HepG2 (cell line): ENCODE results near the gene APBB1. TPM values are rescaled to one million over a fixed set of nuclear protein-coding genes. Genes with fewer than 3 reads are reported as not detected.

Source experiments
- ATAC-seq: fragments of 200-7000 bp; cut with Tn5 transposase; 3 replicates; pipeline ENCODE4 v1.9.1; 2020; ENCODE audit warnings: mild to moderate bottlenecking, moderate library complexity
- BruUV-seq: library from RNA; stranded (reverse); fragments of 400-500 nt; replicated peaks from 2 replicates; lab custom pipeline; 2021; lab: Mats Ljungman, UMichigan
- CTCF ChIA-PET: fragments of 300-600 bp; formaldehyde crosslinking; extraction: SDS; loops from one replicate; lab custom pipeline; 2021; ENCODE audit warnings: low total read pairs, inconsistent platforms, low intra/inter-chr PET ratio; lab: Yijun Ruan, JAX
- POLR2A ChIA-PET: fragments of 350-600 bp; sonication (Branson Sonifier 250); formaldehyde crosslinking; loops from one replicate; lab custom pipeline; 2020; ENCODE audit warnings: antibody characterized with exemption, inconsistent platforms; lab: Yijun Ruan, JAX
- DNase-seq: peaks from one replicate; pipeline ENCODE4 v3.0.0-alpha.2; 2015; ENCODE audit warnings: low spot score
- FAIRE-seq: peaks from 3 replicates; lab custom pipeline; 2011; peaks lifted over from hg19 to GRCh38; lab: Jason Lieb, UNC
- H2AFZ ChIP-seq: one replicate; pipeline ENCODE4 v1.6.1; 2011; ENCODE audit warnings: low read length, inconsistent platforms
- H3K27ac ChIP-seq: fragments of 300-600 bp; 3 replicates; pipeline ENCODE4 v1.8.0; 2011; ENCODE audit warnings: mixed run types, mild to moderate bottlenecking, mixed read lengths, low read length, inconsistent platforms; ENCODE audit not compliant: insufficient read depth; ENCODE audit errors: extremely low read length
- H3K27me3 ChIP-seq, 2 experiments: fragments of 200-600 bp in 1 of 2; 2 replicates in 1 of 2; 3 replicates in 1 of 2; pipeline versions ENCODE4 v1.6.0 to v1.8.0; 2011; ENCODE audit warnings: low read length in 2 of 2, mild to moderate bottlenecking in 2 of 2, moderate library complexity in 2 of 2, inconsistent platforms in 1 of 2; ENCODE audit not compliant: insufficient read depth in 2 of 2, control insufficient read depth in 1 of 2
- H3K36me3 ChIP-seq, 2 experiments: fragments of 200-600 bp in 1 of 2; replicated peaks in 1 of 2; 2 replicates in 1 of 2; 3 replicates in 1 of 2; pipeline versions ENCODE4 v1.5.1 to v1.8.0; 2011; ENCODE audit warnings: low read length in 2 of 2, inconsistent platforms in 1 of 2; ENCODE audit not compliant: insufficient read depth in 2 of 2, control insufficient read depth in 1 of 2
- H3K4me1 ChIP-seq: 2 replicates; pipeline ENCODE4 v1.5.1; 2012; ENCODE audit warnings: low read length, inconsistent platforms; ENCODE audit not compliant: insufficient read depth
- H3K4me2 ChIP-seq: 2 replicates; pipeline ENCODE4 v1.6.0; 2011; ENCODE audit warnings: low read depth, low read length, inconsistent platforms
- H3K4me3 ChIP-seq, 3 experiments: fragments of 200-600 bp in 1 of 3; sonication (generic), shearing (Covaris generic) in 1 of 3; replicated peaks in 1 of 3; 2 replicates each; pipeline ENCODE4 v1.5.1; 2011 to 2016; ENCODE audit warnings: low read length in 3 of 3, inconsistent platforms in 2 of 3, low read depth in 2 of 3, mild to moderate bottlenecking in 2 of 3, control low read depth in 1 of 3, mixed read lengths in 1 of 3; ENCODE audit not compliant: insufficient read depth in 1 of 3
- H3K79me2 ChIP-seq: one replicate; pipeline ENCODE4 v1.6.1; 2011; ENCODE audit warnings: low read length, inconsistent platforms; ENCODE audit not compliant: insufficient read depth
- H3K9ac ChIP-seq: 2 replicates; pipeline ENCODE4 v1.6.0; 2011; ENCODE audit warnings: mild to moderate bottlenecking, low read depth, low read length, inconsistent platforms; ENCODE audit not compliant: insufficient read depth
- H3K9me3 ChIP-seq: 2 replicates; pipeline ENCODE4 v1.5.1; 2012; ENCODE audit warnings: mild to moderate bottlenecking, low read length
- H4K20me1 ChIP-seq: 2 replicates; pipeline ENCODE4 v1.6.0; 2011; ENCODE audit warnings: inconsistent platforms, mild to moderate bottlenecking, low read length, moderate library complexity; ENCODE audit not compliant: insufficient read depth
- CCDC6 ChIP-seq: sonication (generic); formaldehyde crosslinking; IDR thresholded peaks from 2 replicates; pipeline ENCODE4 v1.8.1; 2022; ENCODE audit warnings: mild to moderate bottlenecking, missing genetic modification reagents, moderate library complexity
- CENPT ChIP-seq: sonication (generic); formaldehyde crosslinking; IDR thresholded peaks from 2 replicates; pipeline ENCODE4 v1.8.0; 2022; ENCODE audit warnings: low read depth, mild to moderate bottlenecking, moderate library complexity, missing genetic modification reagents
- DNMT1 ChIP-seq: sonication (generic); formaldehyde crosslinking; IDR thresholded peaks from 2 replicates; pipeline ENCODE4 v1.5.1; 2020; ENCODE audit warnings: mild to moderate bottlenecking, missing genetic modification reagents
- HMG20B ChIP-seq: conservative IDR thresholded peaks from 2 replicates; pipeline ENCODE4 v1.6.1; 2016; ENCODE audit warnings: missing genetic modification reagents, missing compliant biosample characterization
- MTF1 ChIP-seq: sonication (generic); formaldehyde crosslinking; IDR thresholded peaks from 2 replicates; pipeline ENCODE4 v1.5.0; 2020; ENCODE audit warnings: missing genetic modification reagents
- SP2 ChIP-seq: sonication (generic); formaldehyde crosslinking; IDR thresholded peaks from 2 replicates; pipeline ENCODE4 v1.5.1; 2020; ENCODE audit warnings: mild to moderate bottlenecking, missing genetic modification reagents
- SYNCRIP ChIP-seq: fragments of 200-400 bp; formaldehyde crosslinking; IDR thresholded peaks from 2 replicates; pipeline ENCODE4 v1.6.1; 2018; ENCODE audit warnings: mild to moderate bottlenecking, low read depth, low read length; ENCODE audit not compliant: insufficient read depth
- TSC22D2 ChIP-seq: sonication (generic); formaldehyde crosslinking; IDR thresholded peaks from 2 replicates; pipeline ENCODE4 v1.5.1; 2020; ENCODE audit warnings: missing genetic modification reagents, mild to moderate bottlenecking, borderline replicate concordance
- ZBTB3 ChIP-seq: sonication (generic); formaldehyde crosslinking; IDR thresholded peaks from 2 replicates; pipeline ENCODE4 v1.4.0; 2020; ENCODE audit warnings: low read depth, mild to moderate bottlenecking, moderate library complexity, missing genetic modification reagents, borderline replicate concordance
- ZNF282 ChIP-seq: fragments of 450-650 bp; IDR thresholded peaks from 2 replicates; pipeline ENCODE4 v1.6.1; 2018; ENCODE audit not compliant: partially characterized antibody
- ZNF382 ChIP-seq: sonication (generic); formaldehyde crosslinking; IDR thresholded peaks from 2 replicates; pipeline ENCODE4 v1.5.0; 2020; ENCODE audit warnings: missing genetic modification reagents, mild to moderate bottlenecking, borderline replicate concordance
- ZNF383 ChIP-seq: sonication (generic); formaldehyde crosslinking; IDR thresholded peaks from 2 replicates; pipeline ENCODE4 v1.4.0; 2020; ENCODE audit warnings: missing genetic modification reagents, mild to moderate bottlenecking, borderline replicate concordance
- ZNF775 ChIP-seq: sonication (generic); formaldehyde crosslinking; IDR thresholded peaks from 2 replicates; pipeline ENCODE4 v1.4.0; 2020; ENCODE audit warnings: missing genetic modification reagents, mild to moderate bottlenecking, moderate library complexity, borderline replicate concordance
- WGBS: methylation state at CpG from one replicate; pipeline ENCODE4 v1.1.6; 2017; ENCODE audit warnings: low lambda C conversion rate; 5-methylcytosine and 5-hydroxymethylcytosine counted together
- in situ Hi-C: cut with HindIII; loops from 2 replicates; pipeline ENCODE4 v1.10.0; 2017; ENCODE audit warnings: low pct_unique_long_range_greater_than_20kb; ENCODE audit not compliant: extremely low pct_ligation_motif_present
- intact Hi-C: fragments of 100-400 bp; cut with micrococcal nuclease; formaldehyde crosslinking; loops from one replicate; pipeline ENCODE4 v1.10.0; 2022; ENCODE audit not compliant: unreplicated experiment
- polyA plus RNA-seq, 8 experiments: library from polyadenylated mRNA; depleted of rRNA in 3 of 8; stranded (reverse) in 7 of 8; unstranded in 1 of 8; fragments of >200 nt; fragmentation: Illumina TruSeq in 4 of 8; extraction: Trizol in 4 of 8; gene quantifications; 2 replicates each; pipeline versions ENCODE4 v1.2.1 to v1.2.3, GENCODE V29; 2011 to 2016; ENCODE audit warnings: low read depth in 4 of 8, missing spikeins in 1 of 8, mixed read lengths in 1 of 8; ENCODE audit not compliant: insufficient read depth in 1 of 8
- total RNA-seq, 5 experiments: library from RNA; depleted of rRNA; stranded (reverse); fragments of >200 nt; fragmentation: Illumina TruSeq; extraction: Trizol; gene quantifications; 2 replicates each; pipeline ENCODE4 v1.2.3, GENCODE V29; 2016; ENCODE audit warnings: low read depth in 1 of 5
- TF ChIP-seq, protein P1 (sequence below): sonication (generic); formaldehyde crosslinking; IDR thresholded peaks from 2 replicates; pipeline ENCODE4 v1.5.0; 2020; ENCODE audit warnings: missing genetic modification reagents
- TF ChIP-seq, protein P2 (sequence below): sonication (generic); formaldehyde crosslinking; conservative IDR thresholded peaks from 2 replicates; pipeline ENCODE4 v1.5.0; 2020; ENCODE audit warnings: missing genetic modification reagents

APBB1 gene
- total and polyA plus RNA-seq, 2 of the 13 experiments (the other 11 are each of a cell fraction or from before 2014, with no cell fraction given) = 1.7 to 3.5 TPM

DNA sequence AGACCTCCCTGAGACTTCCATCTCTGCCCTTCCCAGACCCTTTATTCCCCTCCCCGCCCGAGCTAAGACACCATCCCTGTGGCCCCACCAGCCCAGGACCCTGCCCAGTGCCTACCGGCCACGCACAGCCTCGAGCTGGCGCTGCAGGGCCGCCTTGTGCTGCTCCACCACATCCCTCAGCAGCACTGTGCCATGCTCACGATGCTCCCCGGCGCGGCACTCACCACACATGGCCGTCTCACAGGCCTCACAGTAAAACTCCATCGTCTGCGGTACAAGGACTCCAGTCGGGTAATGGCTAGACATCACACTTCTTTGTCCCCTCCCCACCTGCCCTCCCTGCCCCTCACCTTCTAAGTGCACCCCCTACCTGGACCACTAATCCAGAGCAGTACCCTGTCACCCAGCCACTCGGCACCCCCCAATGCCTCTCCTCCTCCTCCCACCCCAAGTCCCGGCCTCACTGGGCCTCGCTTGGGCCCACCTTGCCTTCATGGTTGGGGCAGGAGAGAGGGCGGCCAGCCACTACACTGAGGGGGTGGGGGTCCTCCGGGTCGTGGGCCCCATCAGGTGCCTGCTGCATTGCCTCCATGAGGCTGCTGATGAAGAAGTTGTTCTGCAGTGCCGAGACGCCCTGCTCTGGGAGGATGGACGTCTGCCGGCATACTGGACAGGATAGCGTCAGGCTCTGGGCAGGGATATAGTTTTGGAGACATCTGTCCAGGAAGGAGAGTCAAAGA is 38.9 kb upstream of the APBB1 start:
- Histone ChIP-seq H3K27ac (no peak overlapping the region), H3K9ac (no peak overlapping the region), H3K4me3 (no peak overlapping the region), H3K36me3 (peaks cover 0 to 7% of the 10 kb centered on the region in 2 experiments; a peak in 3 of 5 replicates), H3K27me3 (no peaks in the 10 kb centered on the region), H3K4me1 (no peaks in the 10 kb centered on the region), H3K9me3 (no peaks in the 10 kb centered on the region)
- in situ Hi-C loops = no loop called here
- DNase-seq (no peak), FAIRE-seq (no peak)
- CTCF ChIA-PET = no interaction called here
- 98% methylated on average over 23 of the region's 26 CpGs for WGBS
- no peak for TF ChIP-seq SP2 (CRISPR knock-in tag)
- TF ChIP-seq, all 625 proteins: peak for 0
- intact Hi-C loops = no loop called here
- POLR2A ChIA-PET = no interaction called here
- ATAC-seq = no peak
- no TSS peak for BruUV-seq
- Histone ChIP-seq H3K79me2 (no peaks in the 10 kb centered on the region), H4K20me1 (no peaks in the 10 kb centered on the region), H3K4me2 (no peak overlapping the region), H2AFZ (no peak overlapping the region)

DNA sequence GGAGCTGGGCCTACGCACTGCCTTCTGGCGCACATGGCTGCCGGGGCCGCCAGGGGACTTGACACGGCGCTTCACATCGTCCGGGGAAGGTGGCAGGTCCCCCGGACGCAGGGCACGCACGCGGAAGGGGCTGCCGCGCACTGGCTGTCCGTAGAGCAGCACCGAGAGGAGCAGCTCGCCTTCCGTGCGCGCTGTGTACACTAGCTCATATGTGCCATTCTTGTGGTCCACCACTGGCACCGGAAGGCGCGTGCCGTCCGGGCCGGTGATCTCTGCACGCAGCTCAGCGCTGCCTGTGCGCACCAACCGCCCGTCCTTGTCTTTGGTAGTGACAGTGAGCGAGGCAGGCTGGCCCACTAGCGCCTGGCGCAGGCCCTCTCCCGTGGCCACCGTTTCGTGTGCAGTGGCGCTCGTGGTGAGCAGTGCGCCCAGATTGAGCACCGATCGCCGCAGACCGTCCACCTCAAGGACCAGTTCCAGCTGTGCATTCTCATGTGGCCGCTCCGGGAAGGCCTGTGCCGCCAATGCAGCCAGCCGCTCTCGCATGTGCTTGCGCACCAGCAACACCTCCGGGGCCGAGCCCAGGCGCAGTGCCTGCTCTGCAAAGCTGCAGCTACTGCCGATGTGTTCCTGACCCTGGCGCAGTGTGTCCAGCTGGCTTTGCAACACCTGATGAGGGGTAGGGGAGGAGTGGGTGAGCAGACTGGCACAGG is 37.6 kb upstream of the APBB1 start:
- FAIRE-seq (no peak), ATAC-seq (no peak), DNase-seq (no peak)
- H2AFZ ChIP-seq = no peak overlapping the region
- H3K4me2 ChIP-seq = no peak overlapping the region
- no TSS peak for BruUV-seq
- no peaks in the 10 kb centered on the region for H3K4me1 ChIP-seq
- H3K4me3 ChIP-seq = no peak overlapping the region
- no peak overlapping the region for H3K9ac ChIP-seq
- intact Hi-C loops (no loop called here), in situ Hi-C loops (no loop called here)
- ChIA-PET POLR2A (no interaction called here), CTCF (no interaction called here)
- H3K27me3 ChIP-seq = no peaks in the 10 kb centered on the region
- H3K36me3 ChIP-seq = peaks cover 0 to 7% of the 10 kb centered on the region in 2 experiments; a peak in 3 of 5 replicates
- TF ChIP-seq MTF1 = no peak
- TF ChIP-seq ZBTB3 (CRISPR knock-in tag) = no peak
- no peak for TF ChIP-seq ZNF382 (CRISPR knock-in tag)
- TF ChIP-seq ZNF282 = no peak
- TF ChIP-seq CENPT (CRISPR knock-in tag) = no peak
- TF ChIP-seq SYNCRIP = no peak
- no peak for TF ChIP-seq HMG20B (CRISPR knock-in tag)
- no peak for TF ChIP-seq CCDC6
- TF ChIP-seq, protein P1, sequence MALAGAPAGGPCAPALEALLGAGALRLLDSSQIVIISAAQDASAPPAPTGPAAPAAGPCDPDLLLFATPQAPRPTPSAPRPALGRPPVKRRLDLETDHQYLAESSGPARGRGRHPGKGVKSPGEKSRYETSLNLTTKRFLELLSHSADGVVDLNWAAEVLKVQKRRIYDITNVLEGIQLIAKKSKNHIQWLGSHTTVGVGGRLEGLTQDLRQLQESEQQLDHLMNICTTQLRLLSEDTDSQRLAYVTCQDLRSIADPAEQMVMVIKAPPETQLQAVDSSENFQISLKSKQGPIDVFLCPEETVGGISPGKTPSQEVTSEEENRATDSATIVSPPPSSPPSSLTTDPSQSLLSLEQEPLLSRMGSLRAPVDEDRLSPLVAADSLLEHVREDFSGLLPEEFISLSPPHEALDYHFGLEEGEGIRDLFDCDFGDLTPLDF (CRISPR knock-in tag) = no peak
- no peak for TF ChIP-seq DNMT1 (CRISPR knock-in tag)
- TF ChIP-seq, protein P2, sequence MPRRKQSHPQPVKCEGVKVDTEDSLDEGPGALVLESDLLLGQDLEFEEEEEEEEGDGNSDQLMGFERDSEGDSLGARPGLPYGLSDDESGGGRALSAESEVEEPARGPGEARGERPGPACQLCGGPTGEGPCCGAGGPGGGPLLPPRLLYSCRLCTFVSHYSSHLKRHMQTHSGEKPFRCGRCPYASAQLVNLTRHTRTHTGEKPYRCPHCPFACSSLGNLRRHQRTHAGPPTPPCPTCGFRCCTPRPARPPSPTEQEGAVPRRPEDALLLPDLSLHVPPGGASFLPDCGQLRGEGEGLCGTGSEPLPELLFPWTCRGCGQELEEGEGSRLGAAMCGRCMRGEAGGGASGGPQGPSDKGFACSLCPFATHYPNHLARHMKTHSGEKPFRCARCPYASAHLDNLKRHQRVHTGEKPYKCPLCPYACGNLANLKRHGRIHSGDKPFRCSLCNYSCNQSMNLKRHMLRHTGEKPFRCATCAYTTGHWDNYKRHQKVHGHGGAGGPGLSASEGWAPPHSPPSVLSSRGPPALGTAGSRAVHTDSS (CRISPR knock-in tag) = no peak
- TF ChIP-seq TSC22D2 = no peak
- no peak for TF ChIP-seq ZNF383 (CRISPR knock-in tag)
- no peak for TF ChIP-seq ZNF775 (CRISPR knock-in tag)
- H4K20me1 ChIP-seq = no peaks in the 10 kb centered on the region
- H3K79me2 ChIP-seq = no peaks in the 10 kb centered on the region
- H3K9me3 ChIP-seq = no peaks in the 10 kb centered on the region
- H3K27ac ChIP-seq = no peak overlapping the region
- WGBS = 94% methylated on average over 29 of the region's 56 CpGs
